NCI-H1436 treated with DMSO at 0.1 percent for 48 hours (cell line): ENCODE data around the gene FXYD2.

Experiments
- DNase-seq: peaks from one replicate; lab custom pipeline; 2025; lab: John Stamatoyannopoulos, UW

The FXYD2 gene

DNA sequence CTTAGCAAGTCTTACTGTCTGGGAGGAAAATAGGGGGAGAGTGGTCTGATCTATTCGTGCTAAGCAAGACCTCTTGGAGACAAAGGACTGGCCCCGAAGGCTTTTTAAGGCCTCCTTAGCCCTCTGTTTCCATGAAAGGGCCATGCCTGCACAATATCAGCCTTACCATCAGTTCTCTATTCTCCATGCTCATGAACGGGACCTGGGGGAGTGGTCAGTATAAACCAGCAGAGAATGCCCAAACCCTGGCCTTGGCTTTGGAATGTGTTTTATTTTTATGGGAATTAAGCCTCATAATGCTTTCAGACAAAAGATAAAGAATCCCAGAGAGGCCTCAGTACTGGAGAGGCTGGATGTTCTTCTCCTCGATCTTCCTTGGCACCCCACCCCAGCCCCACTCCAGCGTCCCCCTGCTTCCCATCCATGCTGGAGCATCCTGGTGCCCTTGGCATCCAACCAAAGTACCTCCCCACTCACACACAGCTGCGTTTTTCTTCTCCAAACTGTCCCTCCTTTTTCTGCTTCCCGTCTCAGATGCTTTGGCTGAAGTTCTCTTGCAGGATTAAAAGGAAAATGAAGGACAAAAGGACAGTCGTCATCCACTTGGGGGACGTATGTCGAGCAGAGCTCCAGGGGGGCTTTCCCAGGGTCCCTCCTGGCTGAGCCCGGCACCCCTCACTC, 33.3 kb upstream of the FXYD2 start:
- DNase-seq = no peak

- no peak for DNase-seq
Measured at GRCh38 chr11:117855912-117856651, 31.5 kb upstream of the FXYD2 start.

DNA sequence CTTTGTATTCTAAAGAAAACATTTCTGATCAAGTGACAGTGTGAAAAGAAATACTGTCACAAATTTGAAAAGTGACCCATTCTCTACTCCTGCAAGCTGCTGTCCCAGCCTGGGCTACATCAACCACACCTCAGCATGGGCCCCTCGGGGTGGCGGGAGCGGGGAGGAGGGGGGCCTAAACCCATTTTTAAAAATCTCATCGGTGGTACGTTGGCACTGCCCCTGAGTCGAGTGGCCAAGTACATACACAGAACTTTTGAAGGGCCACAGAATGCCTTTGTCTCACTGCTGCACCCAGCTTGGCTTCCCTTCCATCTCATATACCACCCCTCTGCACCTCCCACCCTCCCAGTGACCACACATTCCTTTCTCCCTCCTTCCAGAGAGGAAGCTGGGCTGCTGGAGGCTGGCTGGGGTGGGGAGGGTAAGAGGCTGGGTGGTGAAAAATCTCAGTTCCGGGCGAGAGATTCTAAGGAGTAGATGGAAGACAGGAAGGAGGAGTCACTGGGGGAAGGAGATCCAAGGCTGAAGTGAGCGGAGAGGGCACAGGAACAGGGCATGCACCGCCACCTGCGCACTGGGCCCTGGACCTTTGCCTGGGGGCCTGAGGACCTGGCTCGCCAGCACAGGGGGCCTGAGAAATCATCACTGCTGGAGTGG, 30.8 kb upstream of the FXYD2 start:
- no peak for DNase-seq

DNA sequence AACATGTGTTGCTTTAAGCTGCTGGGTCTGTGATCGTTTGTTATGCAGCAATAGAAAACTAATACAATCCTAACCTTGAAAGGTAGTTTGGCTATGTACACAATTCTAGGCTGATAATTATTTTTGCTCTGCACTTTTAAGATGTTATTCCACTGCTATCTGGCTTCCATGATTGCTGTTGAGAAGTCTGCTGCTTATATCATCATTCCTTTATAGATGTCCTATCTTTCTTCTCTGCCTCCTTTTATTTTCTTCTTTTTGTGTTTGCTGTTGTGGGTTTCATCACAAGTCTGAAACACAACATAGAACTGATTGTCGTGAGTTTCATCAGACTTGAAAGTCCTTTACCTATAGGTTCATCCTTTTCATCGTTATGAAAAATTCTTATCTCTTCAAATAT, 27.8 kb upstream of the FXYD2 start:
- DNase-seq = no peak

DNA sequence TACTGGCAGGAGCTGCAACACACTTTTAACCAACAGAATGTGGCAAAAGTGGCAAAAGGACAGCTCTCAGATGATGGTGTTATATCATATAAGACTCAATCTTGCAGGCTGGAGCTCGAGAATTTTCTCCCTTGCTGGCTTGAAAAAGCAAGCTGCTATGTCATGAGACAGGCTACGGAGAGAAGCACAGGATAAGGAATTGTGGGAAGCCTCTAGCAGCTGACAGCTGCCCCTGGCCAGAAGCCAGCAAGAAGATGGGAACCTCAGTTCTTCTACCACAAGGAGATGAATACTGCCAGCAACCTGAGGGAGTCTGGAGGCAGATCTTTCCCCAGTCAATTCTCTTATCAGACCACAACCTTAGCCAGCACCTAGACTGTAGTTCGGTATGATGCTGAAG, 27.3 kb upstream of the FXYD2 start:
- no peak for DNase-seq

DNA sequence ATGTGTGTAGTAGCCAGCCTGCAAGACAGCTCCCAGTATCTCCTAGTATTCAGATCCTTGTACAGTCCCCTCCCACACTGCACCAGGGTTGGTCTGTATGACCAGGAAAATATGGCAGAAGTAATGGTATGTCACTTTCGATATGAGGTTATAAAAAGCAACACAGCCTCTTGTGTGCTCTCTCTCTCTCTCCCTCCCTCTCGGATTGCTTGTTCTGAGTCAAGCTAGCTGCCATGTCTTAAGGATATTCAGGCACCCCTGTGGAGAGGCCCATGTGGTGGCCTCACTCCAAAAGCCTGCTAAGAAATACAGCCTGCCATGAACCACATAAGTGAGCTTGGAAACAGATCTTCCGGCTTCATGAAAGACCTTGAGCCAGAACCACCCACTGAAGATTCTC, 26.6 kb upstream of the FXYD2 start:
- no peak for DNase-seq

DNA sequence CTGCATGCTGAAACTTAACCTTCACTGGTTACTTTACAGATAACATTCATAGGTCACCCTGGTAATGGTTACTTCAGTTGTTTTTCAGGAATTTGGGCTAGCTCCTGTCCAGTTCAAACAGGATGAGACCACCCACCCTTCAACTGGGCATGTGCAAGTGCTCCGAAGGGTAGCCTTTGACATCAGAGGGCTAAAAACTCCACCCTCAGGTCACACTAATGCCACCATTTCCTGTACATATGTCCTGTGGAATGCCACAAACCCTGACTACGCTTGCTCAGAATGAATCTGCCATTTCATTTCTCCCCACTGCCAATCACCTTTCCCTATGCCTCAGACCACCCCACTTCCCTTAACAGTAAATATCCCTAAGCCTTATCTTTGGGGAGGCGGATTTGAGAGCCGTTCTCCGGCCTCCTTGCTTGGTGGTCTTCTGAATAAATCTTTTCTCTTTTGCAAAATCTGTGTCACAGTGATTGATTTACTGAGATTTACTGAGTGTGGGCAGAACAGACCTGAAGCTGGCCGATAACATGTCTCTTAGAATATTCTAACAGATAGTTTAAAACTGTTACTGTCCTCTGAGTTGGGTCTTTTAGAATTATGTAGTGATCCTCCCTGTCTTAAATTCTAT, 25.4 kb upstream of the FXYD2 start:
- DNase-seq = no peak

GRCh38 chr11:117843666-117844484, 19.3 kb upstream of the FXYD2 start:
- no peak for DNase-seq

- DNase-seq = no peak
Measured at GRCh38 chr11:117842131-117842941, 17.8 kb upstream of the FXYD2 start.

DNA sequence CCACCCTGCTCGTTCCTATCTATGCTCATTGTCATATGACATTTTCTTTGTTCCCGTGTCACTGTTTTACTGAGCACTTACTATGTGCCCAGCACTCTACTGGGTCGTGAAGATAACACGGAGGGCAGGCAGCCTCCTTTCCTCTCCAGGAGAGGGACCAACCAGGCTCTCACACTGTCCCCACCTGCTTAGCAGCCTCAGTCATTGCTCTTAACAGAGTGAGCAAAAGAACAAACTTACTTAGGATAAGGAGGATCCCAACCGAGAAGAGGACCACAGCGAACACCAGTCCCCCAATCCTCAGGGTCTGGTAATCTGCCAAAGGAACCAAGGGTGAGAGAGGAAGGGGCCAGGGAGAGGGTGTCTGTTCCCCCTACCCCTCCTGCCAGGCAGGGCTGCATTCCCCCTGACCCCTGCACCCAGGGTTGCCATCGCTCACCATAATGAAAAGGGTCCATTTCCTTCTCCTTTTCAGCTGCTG, 17.0 kb upstream of the FXYD2 start:
- DNase-seq = no peak

DNA sequence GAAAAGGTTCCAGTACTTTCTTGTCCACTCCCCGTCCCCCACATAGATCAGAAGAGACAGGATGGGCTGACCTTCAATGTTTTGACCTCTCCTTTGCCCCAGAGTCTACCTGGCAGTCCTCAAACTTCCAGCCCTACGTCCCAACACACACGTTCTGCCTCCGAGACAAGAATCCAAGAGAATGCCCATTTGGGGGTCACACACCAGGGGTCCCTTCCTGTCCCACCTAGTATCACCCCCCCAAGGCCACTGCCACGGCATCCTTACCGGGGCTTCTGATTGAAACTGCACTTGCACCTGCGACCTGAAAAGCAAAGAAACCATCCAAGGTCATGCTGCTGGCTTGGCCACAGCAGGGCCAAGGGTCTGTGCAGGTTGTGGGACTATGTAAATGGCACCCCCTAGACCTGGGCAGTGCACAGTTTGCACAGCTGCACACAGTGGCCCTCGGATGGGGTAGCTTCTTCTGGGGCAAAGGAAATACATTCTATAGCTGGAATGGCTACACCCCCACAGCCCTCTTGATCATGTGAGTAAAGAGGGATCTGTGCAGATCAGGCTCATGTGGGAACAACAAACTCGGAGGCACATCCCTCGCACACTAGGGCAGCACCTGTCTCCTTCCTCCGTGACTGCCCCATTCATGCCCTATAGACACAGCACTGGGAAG, 16.5 kb upstream of the FXYD2 start:
- no peak for DNase-seq

- DNase-seq = no peak
Measured at GRCh38 chr11:117839936-117840813, 15.6 kb upstream of the FXYD2 start.

GRCh38 chr11:117839380-117839881, 14.9 kb upstream of the FXYD2 start:
- no peak for DNase-seq

GRCh38 chr11:117838901-117839300, 14.4 kb upstream of the FXYD2 start:
- DNase-seq = no peak

- DNase-seq = no peak
Measured at GRCh38 chr11:117837791-117838190, 13.2 kb upstream of the FXYD2 start.

- no peak for DNase-seq
Measured at GRCh38 chr11:117837070-117837776, 12.7 kb upstream of the FXYD2 start.

- no peak for DNase-seq
Measured at GRCh38 chr11:117836077-117836960, 11.8 kb upstream of the FXYD2 start.
